ENCODE results near the gene MATN1.
"Not testable (repeated sequence)": the region's sequence is repeated elsewhere in the genome, so short reads cannot be mapped to it uniquely, and the experiment has no call there.

MATN1 gene

DNA sequence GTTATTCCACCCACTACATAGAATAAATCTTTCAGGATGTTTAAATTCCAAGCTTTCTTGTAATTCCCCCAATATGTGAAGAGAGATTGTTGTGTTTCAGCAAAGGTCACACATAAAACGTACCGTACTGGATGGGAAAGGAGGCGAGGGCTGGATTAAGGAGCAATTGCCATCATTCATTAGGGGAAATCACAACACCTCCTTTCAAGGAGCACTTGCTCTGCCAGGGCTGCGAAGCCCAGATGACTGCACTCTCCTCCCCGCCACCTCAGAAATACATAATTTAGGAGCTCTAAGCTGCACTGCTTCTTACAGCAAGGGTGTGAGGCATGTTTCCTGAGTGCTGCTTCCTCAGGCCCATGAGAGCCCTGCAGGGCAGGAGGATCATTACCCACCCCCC, 29.6 kb downstream of the MATN1 start:
- no peak for DNase-seq

GRCh38 chr1:30693366-30693765, 30.0 kb downstream of the MATN1 start:
- DNase-seq: no peak

DNA sequence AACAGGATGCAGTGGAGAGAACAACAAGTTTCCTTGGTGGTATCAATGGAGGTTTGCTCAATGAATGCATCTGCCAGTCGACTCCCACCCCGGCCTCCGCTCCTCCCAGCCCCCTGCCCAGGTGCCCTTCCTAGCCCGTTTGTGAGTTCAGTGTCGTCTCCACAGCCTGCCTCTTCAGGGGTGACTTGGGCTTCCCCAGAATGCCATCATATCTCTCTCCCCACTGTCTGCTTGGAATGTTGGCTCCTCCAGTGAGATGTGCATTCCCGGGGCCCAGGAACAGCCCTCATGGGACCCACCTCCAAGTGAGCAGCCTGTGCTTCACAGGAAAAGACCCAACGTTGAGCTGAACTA, 30.5 kb downstream of the MATN1 start:
- DNase-seq: no peak

GRCh38 chr1:30692201-30692947, 31.0 kb downstream of the MATN1 start:
- no peak for DNase-seq

DNA sequence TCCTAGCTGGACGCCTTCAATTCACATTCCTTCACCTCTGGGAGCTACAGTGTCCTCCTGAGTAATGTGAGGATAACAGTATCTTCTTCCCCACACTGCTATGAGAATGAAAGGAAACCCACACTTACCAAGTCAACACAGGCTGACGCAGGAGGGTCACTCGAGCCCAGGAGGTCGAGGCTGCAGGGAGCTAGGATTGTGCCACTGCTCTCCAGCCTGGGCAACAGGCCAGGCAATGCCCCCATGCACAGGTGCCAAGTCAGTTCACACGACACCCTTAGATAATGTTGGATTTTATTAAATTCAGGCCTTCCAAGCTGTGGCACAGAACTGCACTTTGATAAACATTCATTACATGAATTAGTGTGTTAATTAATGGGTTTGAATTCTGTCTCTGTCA, 31.9 kb downstream of the MATN1 start:
- DNase-seq: no peak

DNA sequence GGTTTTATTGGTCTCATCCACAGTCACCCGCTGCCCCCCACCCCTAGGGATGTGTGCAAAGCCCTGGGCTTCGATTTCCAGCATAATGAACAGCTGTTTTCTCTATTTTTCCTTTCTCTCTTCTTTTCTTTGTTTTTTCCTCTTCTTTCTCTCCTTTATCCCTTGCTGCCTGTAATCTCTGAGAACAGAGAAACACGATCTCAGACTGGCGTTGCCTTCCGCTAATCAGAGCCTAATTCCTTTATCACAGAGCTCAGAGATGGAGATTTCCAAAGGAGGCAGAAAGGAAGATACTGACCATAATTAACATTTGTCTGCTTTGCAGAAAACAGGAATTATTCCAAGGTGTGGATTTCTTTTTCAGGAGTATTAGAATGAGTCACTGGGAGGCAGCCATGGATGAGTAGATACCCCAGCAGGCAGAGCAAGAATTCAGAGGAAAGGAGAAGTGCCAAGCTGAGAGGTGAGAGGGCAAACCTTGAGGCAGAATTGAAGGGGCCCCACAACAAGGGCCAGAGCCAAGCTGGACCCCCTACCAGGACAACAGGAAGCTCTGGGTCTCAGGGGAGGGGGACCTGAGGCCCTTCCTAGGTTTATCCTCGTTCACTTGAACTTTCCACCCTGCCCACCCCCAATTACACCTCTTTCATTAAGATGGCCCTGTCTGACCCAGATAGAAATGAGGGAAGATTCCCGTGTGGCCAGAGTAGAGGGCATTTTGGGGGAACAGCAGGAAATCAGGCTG, 33.3 kb downstream of the MATN1 start:
- DNase-seq: no peak

DNA sequence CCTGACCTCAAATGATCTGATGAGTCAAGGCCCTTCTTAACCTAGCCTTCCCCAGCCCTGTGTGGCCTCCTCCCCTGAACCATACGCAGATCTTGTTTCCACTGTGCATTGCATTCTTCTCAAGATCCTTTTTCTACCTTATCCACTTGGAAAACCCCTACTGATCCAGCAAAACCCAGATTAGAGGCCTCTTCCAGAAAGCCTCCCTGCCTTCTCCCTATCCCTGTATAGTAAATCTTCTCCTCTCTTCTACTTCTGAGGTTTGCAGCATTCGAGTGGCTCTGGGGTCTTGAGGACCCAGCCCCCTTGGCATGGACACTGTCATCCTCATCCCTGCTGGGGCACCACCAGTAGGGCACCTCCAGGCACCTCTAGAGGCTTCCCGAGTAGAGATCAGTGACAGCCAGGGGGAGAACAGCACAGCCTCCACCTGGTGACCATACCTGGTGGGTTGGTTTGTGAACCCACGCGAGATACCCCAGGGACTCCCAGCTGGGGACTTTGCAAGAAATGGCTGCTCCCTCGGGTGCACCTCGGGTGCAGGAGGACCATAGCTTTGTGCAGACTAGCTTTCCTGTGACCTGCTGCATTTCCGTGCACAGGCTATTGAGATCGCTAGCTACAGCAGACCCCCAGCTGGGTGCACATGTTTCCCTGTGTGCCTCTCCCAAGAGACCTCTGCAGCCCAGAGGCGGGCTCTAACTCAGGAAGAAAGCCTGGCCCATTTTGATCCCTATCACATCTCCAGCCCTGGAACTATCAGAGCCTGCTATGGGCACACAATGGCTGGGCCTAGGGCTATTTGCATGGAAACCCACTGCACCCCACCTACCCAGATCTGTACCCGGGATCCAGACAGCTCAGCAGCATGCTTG, 34.2 kb downstream of the MATN1 start:
- no peak for DNase-seq

DNA sequence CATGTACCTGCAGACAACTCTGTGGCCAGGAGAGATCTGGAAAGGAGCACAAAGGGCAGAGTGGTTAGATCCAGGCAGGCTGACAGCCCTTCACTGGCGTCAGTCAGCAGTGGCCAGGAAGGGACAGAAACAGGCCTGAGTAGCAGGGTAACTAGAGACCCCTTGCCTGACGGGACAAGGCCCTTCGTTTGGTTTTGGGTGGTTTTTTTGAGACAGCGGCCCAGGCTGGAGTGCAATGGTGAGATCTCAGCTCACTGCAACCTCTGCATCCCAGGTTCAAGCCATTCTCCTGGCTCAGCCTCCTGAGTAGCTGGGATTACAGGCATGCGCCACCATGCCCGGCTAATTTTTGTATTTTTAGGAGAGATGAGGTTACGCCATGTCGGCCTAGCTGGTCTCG, 34.9 kb downstream of the MATN1 start:
- DNase-seq: not testable (repeated sequence)

GRCh38 chr1:30687886-30688285, 35.5 kb downstream of the MATN1 start:
- no peak for DNase-seq

DNA sequence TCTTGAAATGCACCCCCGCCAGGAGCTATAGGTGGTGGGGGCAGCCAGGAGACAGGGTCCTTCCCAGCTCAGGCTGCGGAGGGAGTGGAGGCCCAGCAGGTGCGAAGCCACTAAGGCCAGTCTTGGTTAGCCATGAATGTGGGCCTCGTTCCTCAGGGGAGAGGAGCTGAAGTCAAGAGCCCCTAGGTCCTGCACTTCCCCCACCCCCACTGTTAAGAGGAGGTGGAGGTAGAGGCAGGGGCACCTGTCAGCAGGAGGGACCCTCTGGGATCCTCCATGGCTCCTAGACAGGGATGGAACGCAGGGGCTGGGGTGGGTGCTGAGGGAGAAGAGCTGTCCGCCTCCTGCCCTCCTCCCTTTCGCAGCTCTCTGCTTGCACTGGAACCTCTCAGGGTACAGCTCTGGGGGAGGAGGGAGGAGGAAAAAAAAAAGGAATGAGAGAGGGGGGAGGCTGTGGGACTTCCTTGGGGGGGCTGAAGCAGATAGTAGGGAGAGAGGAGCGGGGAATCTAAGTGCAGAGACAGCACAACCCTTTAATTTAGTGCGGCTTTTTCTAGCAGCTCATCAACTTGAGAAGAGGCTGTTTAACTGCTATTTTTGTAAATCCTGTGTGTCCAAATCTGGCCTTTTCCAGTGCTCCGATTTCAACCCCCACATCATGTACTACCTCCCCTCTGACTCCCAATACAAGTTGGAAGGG, 37.0 kb downstream of the MATN1 start:
- DNase-seq: no peak

DNA sequence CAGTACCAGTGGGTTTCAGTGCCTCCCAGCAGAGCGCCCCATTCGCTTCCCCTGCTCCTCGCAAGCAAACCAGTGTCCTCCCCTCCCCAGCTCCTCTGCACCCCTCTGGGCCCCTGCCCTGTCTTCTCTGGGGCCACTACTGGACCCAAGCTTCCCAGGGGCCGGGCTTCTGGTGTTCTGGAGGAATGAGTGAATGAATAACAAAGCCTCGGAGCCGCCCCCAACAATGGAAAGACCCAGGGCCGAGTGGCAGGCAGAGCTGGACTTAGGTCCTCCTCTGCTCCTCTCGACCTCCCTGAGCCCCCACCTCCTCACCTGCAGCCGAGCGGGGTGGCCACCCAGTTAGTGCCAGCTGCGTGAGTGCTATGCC, 37.6 kb downstream of the MATN1 start:
- no peak for DNase-seq

DNA sequence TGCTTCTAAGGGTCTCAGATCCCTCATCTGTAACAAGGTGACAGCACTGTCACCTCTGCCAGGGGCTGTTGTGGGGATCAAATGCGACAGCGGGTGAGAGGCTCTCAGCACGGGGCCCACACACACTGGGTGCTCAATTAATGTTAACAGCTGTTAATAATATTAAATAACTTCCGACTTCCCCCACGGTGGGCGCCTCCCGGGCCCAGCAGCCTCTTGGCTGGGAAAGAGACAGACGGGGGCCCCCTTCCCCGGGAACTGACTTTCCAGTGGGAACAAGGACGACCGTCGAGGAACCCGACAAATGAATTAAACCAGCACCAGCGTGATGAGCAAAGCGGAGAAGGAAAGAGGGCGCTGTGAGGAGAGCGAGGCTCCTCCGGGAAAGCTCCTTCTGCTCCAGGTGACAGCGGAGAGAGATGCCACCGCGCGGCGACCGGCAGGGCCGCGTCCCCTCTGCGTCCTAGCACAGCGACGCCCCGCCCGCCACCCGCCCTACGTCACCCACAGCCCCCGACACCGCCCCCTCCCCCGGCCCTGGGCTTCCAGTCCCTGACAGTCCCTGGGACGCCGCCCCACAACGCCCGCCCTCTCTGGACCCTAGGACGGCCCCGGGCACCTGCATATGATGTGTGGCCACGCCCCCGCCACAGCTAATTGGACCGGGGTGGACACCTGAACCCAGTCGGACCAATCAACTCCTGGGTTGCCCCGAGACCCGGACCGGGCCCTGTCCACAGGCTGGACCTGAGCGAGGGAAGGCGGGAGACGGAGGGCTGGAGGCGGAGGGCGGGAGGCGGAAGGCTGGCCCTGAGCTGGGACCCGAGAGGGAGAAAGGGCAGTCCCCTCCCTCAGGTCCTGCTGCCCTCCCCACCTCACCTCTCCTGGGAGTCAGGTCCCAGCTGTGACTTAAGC, 38.2 kb downstream of the MATN1 start:
- DNase-seq: peak; percentile 11

DNA sequence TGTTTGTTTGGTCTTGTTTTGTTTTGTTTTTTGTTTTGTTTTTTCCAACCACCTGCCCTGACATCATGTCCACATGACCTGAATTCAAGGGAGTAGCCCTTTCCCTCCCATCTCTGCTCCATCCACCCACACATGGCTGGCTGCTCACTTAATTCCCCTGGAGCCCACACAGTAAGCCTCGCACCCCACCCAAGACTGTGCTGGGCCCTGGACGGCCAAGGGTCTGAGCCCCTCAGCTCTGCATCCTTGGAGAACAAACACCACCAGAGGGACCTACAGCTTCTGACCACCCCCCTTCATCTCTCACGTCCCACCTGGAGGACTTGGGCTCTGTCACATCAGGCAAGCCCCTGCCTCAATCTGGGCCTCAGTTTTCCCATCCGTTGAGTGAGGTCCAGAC, 39.1 kb downstream of the MATN1 start:
- DNase-seq: no peak

- DNase-seq: no peak
Measured at GRCh38 chr1:30683699-30684098, 39.7 kb downstream of the MATN1 start.

DNA sequence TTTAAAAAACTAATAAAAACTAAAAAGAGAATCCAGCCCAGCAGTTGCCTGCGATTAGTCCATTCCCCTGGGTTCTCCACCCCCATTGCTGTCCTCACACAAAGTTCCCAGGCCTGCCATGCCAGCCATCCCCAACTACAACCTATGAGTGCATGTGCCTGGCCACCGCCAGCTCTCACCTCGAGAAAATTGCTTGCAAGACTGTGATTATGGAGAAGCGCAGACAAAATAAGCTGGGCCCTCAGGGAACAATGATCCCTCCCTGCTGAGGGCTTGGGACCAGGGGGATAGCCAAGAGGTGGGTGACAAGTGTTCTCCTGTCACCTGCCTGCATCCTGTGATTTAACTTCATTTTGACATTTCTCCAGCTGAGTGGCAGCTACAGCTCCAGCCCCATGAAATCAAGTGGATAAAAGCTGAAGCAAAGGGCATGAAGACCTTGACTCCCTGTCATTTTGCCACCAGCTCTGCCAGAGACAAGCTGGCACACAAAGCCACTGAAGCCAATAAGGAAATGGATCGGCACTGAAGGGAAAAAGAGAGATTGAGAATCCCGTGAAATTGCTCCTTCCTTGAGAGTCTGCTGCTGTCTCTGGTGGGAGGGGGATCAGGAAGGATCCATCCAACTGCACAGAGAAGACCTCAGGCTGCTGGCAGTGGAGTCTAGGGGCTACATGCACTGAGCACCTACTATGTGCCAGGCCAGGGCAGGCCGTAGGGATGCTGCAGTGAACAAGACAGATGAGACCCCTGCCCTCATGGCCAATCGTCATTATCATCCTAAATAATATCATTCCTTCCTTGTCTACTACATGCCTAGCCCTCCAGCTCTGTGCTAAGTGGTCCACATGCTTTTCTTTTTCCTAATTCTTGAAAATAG, 40.7 kb downstream of the MATN1 start:
- no peak for DNase-seq

- no peak for DNase-seq
Measured at GRCh38 chr1:30681782-30682181, 41.6 kb downstream of the MATN1 start.

- DNase-seq: no peak
Measured at GRCh38 chr1:30680879-30681278, 42.5 kb downstream of the MATN1 start.

GRCh38 chr1:30680429-30680828, 43.0 kb downstream of the MATN1 start:
- DNase-seq: no peak

- DNase-seq: no peak
Measured at GRCh38 chr1:30679976-30680305, 43.4 kb downstream of the MATN1 start.

DNA sequence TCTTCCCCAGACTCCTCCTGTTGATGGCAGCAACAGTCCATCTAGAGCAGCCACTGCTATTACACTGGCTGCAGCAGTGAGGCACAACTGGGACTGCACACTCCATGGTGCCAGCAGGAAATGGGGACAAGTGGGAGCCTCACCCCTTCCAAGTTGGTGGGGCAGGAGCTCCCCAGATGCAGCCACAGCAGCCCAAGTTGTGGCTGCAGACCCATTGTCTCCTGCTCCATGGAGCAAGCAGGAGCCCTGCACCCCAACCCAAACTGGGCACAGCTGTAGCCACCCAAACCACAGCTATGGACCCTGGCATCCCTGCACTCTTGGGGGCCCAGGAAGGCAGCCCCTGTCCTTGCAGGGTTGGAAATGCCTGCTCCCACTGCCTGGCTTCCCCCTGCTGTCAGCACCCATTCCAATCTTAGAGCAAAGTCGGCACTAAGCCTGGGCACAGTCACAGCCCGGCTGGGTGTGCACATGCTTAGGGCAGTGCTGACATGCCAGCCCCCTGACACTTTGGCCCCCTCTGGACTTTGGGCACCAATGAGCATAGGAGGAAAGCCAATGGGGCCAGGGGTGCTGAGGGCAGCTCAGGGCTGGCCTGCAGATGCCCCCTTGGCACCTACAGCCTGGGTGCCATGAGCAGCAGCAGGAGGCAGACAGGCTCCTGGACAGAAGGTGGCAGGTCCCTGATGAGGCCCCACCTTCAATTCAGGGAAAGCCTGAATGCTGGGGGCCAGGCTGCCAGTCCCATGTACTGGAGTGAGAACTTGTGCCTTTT, 44.0 kb downstream of the MATN1 start:
- no peak for DNase-seq

All from CD4-positive, alpha-beta T cell treated with Interferon gamma for 1 hour (primary cell).